Retinal pigment epithelial cell (primary cell): ENCODE measurements around the gene MOCS3.

Experiments
- DNase-seq: peaks from one replicate; pipeline ENCODE4 v3.0.0-alpha.2; 2010; ENCODE audit warnings: low read depth
- H3K4me3 ChIP-seq: 2 replicates; pipeline ENCODE4 v1.5.1; 2011; ENCODE audit warnings: mild to moderate bottlenecking, low read length, control low read depth, moderate library complexity
- TF ChIP-seq, protein P1 (sequence below): conservative IDR thresholded peaks from 2 replicates; pipeline ENCODE4 v1.5.1; 2011; ENCODE audit warnings: low read depth, low read length, control low read depth, inconsistent platforms

MOCS3 gene

DNA sequence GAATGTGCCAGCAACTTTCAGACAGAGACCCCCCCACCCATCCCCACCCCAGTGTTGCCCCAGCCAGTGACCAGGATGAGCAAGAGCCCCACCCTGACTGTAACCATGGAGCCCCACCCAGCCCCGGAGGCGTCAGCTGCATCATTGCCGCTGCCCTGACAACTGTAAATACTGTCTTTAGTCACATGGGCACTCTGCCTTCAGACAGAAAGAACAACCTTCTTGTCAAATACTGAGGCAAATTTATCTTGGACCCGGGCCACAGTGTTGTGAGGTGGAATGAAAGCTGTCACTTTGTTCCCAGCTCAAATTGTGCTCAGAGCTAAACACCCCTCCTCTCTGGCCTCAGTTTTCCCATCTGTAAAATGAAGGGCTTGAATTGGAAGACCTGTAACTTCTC, 23.7 kb downstream of the MOCS3 start:
- TF ChIP-seq, protein P1, sequence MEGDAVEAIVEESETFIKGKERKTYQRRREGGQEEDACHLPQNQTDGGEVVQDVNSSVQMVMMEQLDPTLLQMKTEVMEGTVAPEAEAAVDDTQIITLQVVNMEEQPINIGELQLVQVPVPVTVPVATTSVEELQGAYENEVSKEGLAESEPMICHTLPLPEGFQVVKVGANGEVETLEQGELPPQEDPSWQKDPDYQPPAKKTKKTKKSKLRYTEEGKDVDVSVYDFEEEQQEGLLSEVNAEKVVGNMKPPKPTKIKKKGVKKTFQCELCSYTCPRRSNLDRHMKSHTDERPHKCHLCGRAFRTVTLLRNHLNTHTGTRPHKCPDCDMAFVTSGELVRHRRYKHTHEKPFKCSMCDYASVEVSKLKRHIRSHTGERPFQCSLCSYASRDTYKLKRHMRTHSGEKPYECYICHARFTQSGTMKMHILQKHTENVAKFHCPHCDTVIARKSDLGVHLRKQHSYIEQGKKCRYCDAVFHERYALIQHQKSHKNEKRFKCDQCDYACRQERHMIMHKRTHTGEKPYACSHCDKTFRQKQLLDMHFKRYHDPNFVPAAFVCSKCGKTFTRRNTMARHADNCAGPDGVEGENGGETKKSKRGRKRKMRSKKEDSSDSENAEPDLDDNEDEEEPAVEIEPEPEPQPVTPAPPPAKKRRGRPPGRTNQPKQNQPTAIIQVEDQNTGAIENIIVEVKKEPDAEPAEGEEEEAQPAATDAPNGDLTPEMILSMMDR: no peak
- no peak overlapping the region for H3K4me3 ChIP-seq
- DNase-seq: no peak

DNA sequence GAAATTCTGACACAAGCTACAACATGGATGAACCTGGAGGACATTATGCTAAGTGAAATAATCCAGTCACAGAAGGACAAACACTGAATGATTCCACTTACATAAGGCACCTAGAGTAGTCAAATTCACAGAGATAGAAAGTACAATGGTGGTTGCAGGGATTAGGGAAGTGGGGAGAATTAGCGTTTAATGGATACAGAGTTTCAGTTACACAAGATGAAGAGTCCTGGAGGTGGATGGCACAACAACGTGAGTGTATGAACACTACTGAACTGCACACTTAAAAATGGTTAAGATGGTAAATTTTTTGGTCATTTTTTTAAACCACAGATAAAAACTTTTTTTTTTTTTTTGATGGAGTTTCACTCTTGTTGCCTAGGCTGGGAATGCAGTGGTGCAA, 24.7 kb downstream of the MOCS3 start:
- no peak for DNase-seq
- no peak overlapping the region for H3K4me3 ChIP-seq
- TF ChIP-seq, protein P1: no peak

DNA sequence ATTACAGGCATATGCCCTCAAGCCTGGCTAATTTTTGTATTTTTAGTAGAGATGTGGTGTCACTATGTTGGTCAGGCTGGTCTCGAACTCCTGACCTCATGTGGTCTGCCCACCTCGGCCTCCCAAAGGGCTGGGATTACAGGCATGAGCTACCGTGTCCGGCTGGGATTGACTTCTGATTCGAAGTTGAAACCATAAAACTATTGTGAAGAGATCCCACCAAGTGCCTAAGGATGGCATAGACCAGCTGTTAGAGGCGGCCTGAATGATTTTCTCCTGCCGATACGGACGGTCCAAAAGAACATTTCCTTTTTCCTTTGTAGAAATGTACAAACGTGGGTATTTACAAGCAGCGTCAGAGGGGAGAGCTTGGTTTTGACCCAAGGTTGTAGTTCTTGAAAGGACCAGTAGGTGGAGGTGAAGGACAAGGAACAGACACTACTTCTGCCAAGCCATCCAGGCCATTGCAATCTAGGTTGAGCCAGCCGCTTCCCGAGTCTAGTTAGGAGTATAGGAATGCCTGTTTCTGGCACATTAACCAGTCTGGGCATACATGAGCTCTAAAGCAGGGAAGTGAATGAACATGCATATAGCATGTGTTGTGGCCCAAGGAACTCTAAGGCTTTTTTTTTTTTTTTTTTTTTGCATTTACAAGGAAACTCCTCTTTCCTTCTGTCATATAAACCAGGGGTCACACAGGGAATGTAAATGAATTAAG, 29.0 kb downstream of the MOCS3 start:
- H3K4me3 ChIP-seq: no peak overlapping the region
- TF ChIP-seq, protein P1: peak; percentile 87
- no peak for DNase-seq

DNA sequence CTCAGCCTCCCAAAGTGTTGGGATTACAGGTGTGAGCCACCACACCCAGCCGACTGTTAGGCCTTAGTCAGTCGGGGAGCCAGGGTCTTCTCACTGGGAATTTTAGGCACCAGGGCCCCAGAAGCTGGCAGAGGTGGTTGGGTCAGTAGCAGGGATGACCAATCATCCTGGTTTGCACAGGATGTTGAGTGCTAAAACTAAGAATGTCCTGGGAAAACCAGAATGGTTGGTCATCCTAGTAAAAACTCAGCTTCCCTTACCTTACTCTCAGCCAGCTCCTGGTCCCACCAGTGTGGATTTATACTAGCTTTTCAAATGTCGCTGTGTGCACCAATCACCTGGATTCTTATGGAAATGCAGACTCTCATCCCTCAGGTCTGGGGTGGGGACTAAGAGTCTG, 32.5 kb downstream of the MOCS3 start:
- DNase-seq: no peak
- no peak overlapping the region for H3K4me3 ChIP-seq
- TF ChIP-seq, protein P1: no peak

DNA sequence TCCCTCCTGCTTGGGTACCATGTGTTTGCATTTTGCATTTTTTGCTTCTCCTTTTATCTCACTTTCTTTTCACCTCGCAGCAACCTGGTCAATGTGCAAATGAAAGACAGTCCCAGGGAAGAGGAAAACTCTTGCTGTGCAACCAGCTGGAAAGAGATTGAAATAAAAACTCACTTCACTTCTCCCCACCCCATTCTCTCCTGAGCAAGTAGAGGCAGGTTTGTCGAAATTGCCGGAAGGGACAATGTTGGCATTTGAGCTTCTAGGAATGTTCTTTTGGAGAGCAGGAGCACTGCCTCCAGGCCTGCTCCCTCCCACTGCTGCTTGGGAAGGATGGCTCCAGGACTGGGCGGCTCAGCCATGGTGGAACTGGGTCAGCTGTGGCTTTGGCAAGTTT, 33.7 kb downstream of the MOCS3 start:
- TF ChIP-seq, protein P1: no peak
- no peak overlapping the region for H3K4me3 ChIP-seq
- DNase-seq: no peak

DNA sequence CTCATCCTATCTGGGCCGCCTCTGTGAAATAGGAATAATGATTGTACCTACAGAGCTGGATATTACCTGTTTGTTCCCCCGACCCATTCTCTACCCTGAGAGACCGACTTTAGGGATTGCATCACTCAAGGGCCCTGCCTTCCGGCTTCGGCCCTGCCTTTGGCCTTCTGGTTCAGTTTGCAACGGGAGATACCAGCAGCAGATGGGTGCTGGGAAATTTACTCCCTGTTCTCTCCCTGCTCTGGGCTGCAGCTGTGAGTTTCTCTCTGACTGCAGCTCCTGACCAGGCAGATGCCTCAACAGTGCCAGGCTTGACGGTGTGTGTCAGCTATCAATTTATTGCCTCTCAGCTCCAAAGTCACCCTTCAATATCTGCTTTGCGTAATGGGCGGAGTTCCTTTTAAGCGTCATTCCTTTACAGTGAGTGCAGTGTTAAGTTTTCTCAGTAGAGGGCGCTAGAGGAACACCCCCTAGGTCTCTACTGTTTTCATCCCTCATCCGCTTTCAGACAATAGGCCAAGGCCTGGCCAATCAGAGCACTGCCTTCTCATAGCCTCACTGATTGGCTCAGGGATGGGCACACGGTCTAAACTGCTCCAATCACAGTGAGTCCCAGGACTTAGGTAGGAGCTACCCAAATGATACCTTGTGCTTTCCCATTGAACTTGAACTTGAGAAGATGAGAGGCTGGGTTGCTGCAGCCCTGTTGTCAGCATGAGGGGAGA, 34.3 kb downstream of the MOCS3 start:
- no peak overlapping the region for H3K4me3 ChIP-seq
- DNase-seq: no peak
- TF ChIP-seq, protein P1: peak; percentile 76

DNA sequence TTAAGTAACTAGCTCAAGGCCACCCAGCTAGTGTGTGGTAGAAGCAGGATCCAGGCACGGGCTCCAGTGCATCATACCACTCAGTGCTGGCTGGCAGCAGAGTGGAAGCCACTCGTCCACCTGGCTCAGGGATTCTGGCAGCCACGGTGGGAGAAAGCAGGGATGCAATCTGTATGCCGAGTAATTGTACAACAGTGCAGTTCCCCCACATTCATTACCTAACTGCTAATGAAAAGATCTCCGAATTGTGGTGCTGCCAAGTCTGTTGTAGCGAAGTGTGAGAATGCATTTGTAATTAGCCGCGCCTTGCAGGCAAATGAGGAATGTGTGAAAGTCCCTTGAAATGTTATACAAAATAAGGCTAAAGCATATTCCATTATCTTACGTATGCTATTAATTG, 35.3 kb downstream of the MOCS3 start:
- DNase-seq: no peak
- H3K4me3 ChIP-seq: no peak overlapping the region
- TF ChIP-seq, protein P1: no peak
